ENCODE results near the gene BTBD2.

BTBD2 gene

GRCh38 chr19:1984357-1984756, 31.2 kb downstream of the BTBD2 start:
- no peak overlapping the region for H3K27ac ChIP-seq
- H3K36me3 ChIP-seq: peaks cover 61 to 99% (median 81%) of the 10 kb centered on the region in 3 donors
- no peaks in the 10 kb centered on the region for H3K9me3 ChIP-seq
- no peaks in the 10 kb centered on the region for H3K4me1 ChIP-seq
- H3K4me3 ChIP-seq: no peak overlapping the region
- TF ChIP-seq CTCF (IDR thresholded peaks at IDR 0.05): no peak
- intact Hi-C loops (cut with DNase I; ENCODE audit: low total_unique reads): no loop called here
- DNase-seq: no peak
- H3K27me3 ChIP-seq: no peaks in the 10 kb centered on the region

GRCh38 chr19:1981253-1981652, 34.3 kb downstream of the BTBD2 start:
- H3K36me3 ChIP-seq: peaks cover 57 to 89% (median 63%) of the 10 kb centered on the region in 3 donors
- intact Hi-C loops (cut with DNase I; ENCODE audit: low total_unique reads): no loop called here
- no peak for TF ChIP-seq CTCF (IDR thresholded peaks at IDR 0.05)
- no peaks in the 10 kb centered on the region for H3K9me3 ChIP-seq
- H3K27ac ChIP-seq: no peak overlapping the region
- DNase-seq: no peak
- H3K4me1 ChIP-seq: no peaks in the 10 kb centered on the region
- no peak overlapping the region for H3K4me3 ChIP-seq
- H3K27me3 ChIP-seq: no peaks in the 10 kb centered on the region

- no peak overlapping the region for H3K4me3 ChIP-seq
- H3K36me3 ChIP-seq: peaks cover 53 to 89% (median 60%) of the 10 kb centered on the region in 3 donors
- intact Hi-C loops (cut with DNase I; ENCODE audit: low total_unique reads): no loop called here
- TF ChIP-seq CTCF (IDR thresholded peaks at IDR 0.05): no peak
- no peak overlapping the region for H3K27ac ChIP-seq
- DNase-seq: no peak
- no peaks in the 10 kb centered on the region for H3K9me3 ChIP-seq
- H3K27me3 ChIP-seq: no peaks in the 10 kb centered on the region
- H3K4me1 ChIP-seq: no peaks in the 10 kb centered on the region
Observed at GRCh38 chr19:1980809-1981181, 34.7 kb downstream of the BTBD2 start.

GRCh38 chr19:1980091-1980808, 35.3 kb downstream of the BTBD2 start:
- no peak for DNase-seq
- H3K27me3 ChIP-seq: no peaks in the 10 kb centered on the region
- H3K9me3 ChIP-seq: no peaks in the 10 kb centered on the region
- peaks cover 47 to 89% (median 60%) of the 10 kb centered on the region in 3 donors for H3K36me3 ChIP-seq
- no peak overlapping the region for H3K4me3 ChIP-seq
- TF ChIP-seq CTCF (IDR thresholded peaks at IDR 0.05): no peak
- no peaks in the 10 kb centered on the region for H3K4me1 ChIP-seq
- intact Hi-C loops (cut with DNase I; ENCODE audit: low total_unique reads): no loop called here
- H3K27ac ChIP-seq: no peak overlapping the region

GRCh38 chr19:1979642-1980041, 35.9 kb downstream of the BTBD2 start:
- DNase-seq: no peak
- Histone ChIP-seq H3K27ac (no peak overlapping the region), H3K9me3 (no peaks in the 10 kb centered on the region), H3K27me3 (no peaks in the 10 kb centered on the region), H3K36me3 (peaks cover 41 to 89% (median 58%) of the 10 kb centered on the region in 3 donors), H3K4me3 (no peak overlapping the region), H3K4me1 (no peaks in the 10 kb centered on the region)
- TF ChIP-seq CTCF (IDR thresholded peaks at IDR 0.05): no peak
- intact Hi-C loops (cut with DNase I; ENCODE audit: low total_unique reads): no loop called here
